Stimulated activated CD4-positive, alpha-beta T cell treated with anti-CD3 and anti-CD28 coated beads, Interleukin-4, amount 100 ng/mL, for 48 hours (primary cell): ENCODE measurements around the gene M1AP.
"Not testable (repeated sequence)": the region's sequence is repeated elsewhere in the genome, so short reads cannot be mapped to it uniquely, and the experiment has no call there.

Experiments
- DNase-seq, 2 donors: peaks; one replicate each; pipeline ENCODE4 v3.0.0-alpha.2; 2020; ENCODE audit warnings: low read depth in 2 of 2

The M1AP gene

GRCh38 chr2:74653589-74653984, 5.5 kb upstream of the M1AP start:
- DNase-seq, result no peak

GRCh38 chr2:74646834-74647482, 1.2 kb downstream of the M1AP start:
- DNase-seq, result no peak

- DNase-seq, result no peak
Measured at GRCh38 chr2:74646201-74646600, 1.9 kb downstream of the M1AP start.

GRCh38 chr2:74645344-74645743, 2.8 kb downstream of the M1AP start:
- no peak for DNase-seq

- no peak for DNase-seq
Measured at GRCh38 chr2:74639550-74639949, 8.6 kb downstream of the M1AP start.

- DNase-seq, result no peak
Measured at GRCh38 chr2:74632939-74633312, 15.2 kb downstream of the M1AP start.

- no peak for DNase-seq
Measured at GRCh38 chr2:74632209-74632938, 15.8 kb downstream of the M1AP start.

- DNase-seq, result not testable (repeated sequence)
Measured at GRCh38 chr2:74630454-74630853, 17.7 kb downstream of the M1AP start.

- DNase-seq, result no peak
Measured at GRCh38 chr2:74628538-74629105, 19.5 kb downstream of the M1AP start.

GRCh38 chr2:74625658-74626425, 22.3 kb downstream of the M1AP start:
- no peak for DNase-seq

GRCh38 chr2:74620671-74621070, 27.5 kb downstream of the M1AP start:
- no peak for DNase-seq

GRCh38 chr2:74619651-74620297, 28.4 kb downstream of the M1AP start:
- DNase-seq, result no peak

- DNase-seq, result no peak
Measured at GRCh38 chr2:74618410-74619083, 29.6 kb downstream of the M1AP start.

- DNase-seq, result no peak
Measured at GRCh38 chr2:74617122-74617521, 31.0 kb downstream of the M1AP start.

- DNase-seq, result no peak
Measured at GRCh38 chr2:74606927-74607326, 41.2 kb downstream of the M1AP start.

- no peak for DNase-seq
Measured at GRCh38 chr2:74603282-74604000, 44.7 kb downstream of the M1AP start.

GRCh38 chr2:74602586-74603281, 45.4 kb downstream of the M1AP start:
- no peak for DNase-seq

GRCh38 chr2:74599676-74600075, 48.5 kb downstream of the M1AP start:
- DNase-seq, result no peak

- no peak for DNase-seq
Measured at GRCh38 chr2:74597410-74597809, 50.7 kb downstream of the M1AP start.

GRCh38 chr2:74596584-74596983, 51.5 kb downstream of the M1AP start:
- no peak for DNase-seq
